IMR-90 (cell line): ENCODE measurements around the gene L3MBTL2. TPM values are rescaled to one million over a fixed set of nuclear protein-coding genes. Genes with fewer than 3 reads are reported as not detected.

Source experiments
- ATAC-seq: fragments of 200-7000 bp; cut with Tn5 transposase; 2 replicates; pipeline ENCODE4 v1.9.1; 2020; ENCODE audit warnings: low read depth, mild to moderate bottlenecking, moderate library complexity
- BruUV-seq: library from RNA; stranded (reverse); fragments of 400-500 nt; replicated peaks from 2 replicates; lab custom pipeline; 2021; lab: Mats Ljungman, UMichigan
- CTCF ChIA-PET: fragments of 300-600 bp; formaldehyde crosslinking; extraction: SDS; loops from one replicate; lab custom pipeline; 2021; ENCODE audit warnings: antibody characterized with exemption; lab: Yijun Ruan, JAX
- POLR2A ChIA-PET: fragments of 300-600 bp; sonication (Branson Sonifier 250); formaldehyde crosslinking; loops from one replicate; lab custom pipeline; 2022; ENCODE audit warnings: antibody characterized with exemption; ENCODE audit not compliant: unreplicated experiment; lab: Charles Lee
- DNase-seq: peaks from one replicate; pipeline ENCODE4 v3.0.0; 2013
- H2AFZ ChIP-seq: replicated peaks from 2 replicates; pipeline ENCODE3; 2013; ENCODE audit warnings: low read length, mild to moderate bottlenecking; ENCODE audit not compliant: poor library complexity
- H2AK5ac ChIP-seq: 2 replicates; pipeline ENCODE4 v1.6.1; 2013; ENCODE audit warnings: low read depth, low read length, inconsistent platforms
- H2AK9ac ChIP-seq: replicated peaks from 2 replicates; pipeline ENCODE3; 2013; ENCODE audit warnings: mild to moderate bottlenecking, low read depth, low read length, moderate library complexity; ENCODE audit not compliant: poor library complexity
- H2BK120ac ChIP-seq: 2 replicates; pipeline ENCODE4 v1.6.1; 2013; ENCODE audit warnings: low read depth, low read length, inconsistent platforms
- H2BK15ac ChIP-seq: 3 replicates; pipeline ENCODE4 v1.6.1; 2013; ENCODE audit warnings: low read depth, low read length, inconsistent platforms
- H2BK20ac ChIP-seq: 2 replicates; pipeline ENCODE4 v1.6.1; 2013; ENCODE audit warnings: low read depth, mild to moderate bottlenecking, inconsistent platforms, low read length, moderate library complexity
- H2BK5ac ChIP-seq: 2 replicates; pipeline ENCODE4 v1.6.1; 2013; ENCODE audit warnings: mild to moderate bottlenecking, low read depth, low read length, inconsistent platforms; ENCODE audit not compliant: poor library complexity, severe bottlenecking
- H3K14ac ChIP-seq: replicated peaks from 2 replicates; pipeline ENCODE4 v1.6.1; 2013; ENCODE audit warnings: low read depth, low read length, inconsistent platforms
- H3K18ac ChIP-seq: 2 replicates; pipeline ENCODE4 v1.6.1; 2013; ENCODE audit warnings: low read depth, low read length, control low read depth
- H3K23ac ChIP-seq: 2 replicates; pipeline ENCODE4 v1.6.1; 2013; ENCODE audit warnings: low read depth, low read length, inconsistent platforms
- H3K27ac ChIP-seq: 2 replicates; pipeline ENCODE4 v1.5.1; 2013; ENCODE audit warnings: mild to moderate bottlenecking, control low read depth, low read length; ENCODE audit not compliant: insufficient read depth
- H3K27me3 ChIP-seq: 2 replicates; pipeline ENCODE4 v1.6.1; 2013; ENCODE audit warnings: low read length; ENCODE audit not compliant: control insufficient read depth, insufficient read depth
- H3K36me3 ChIP-seq: 2 replicates; pipeline ENCODE4 v1.6.1; 2013; ENCODE audit warnings: low read length, mixed read lengths; ENCODE audit not compliant: control insufficient read depth, insufficient read depth
- H3K4ac ChIP-seq: 2 replicates; pipeline ENCODE4 v1.6.1; 2013; ENCODE audit warnings: low read depth, low read length, inconsistent platforms
- H3K4me1 ChIP-seq: 2 replicates; pipeline ENCODE4 v1.6.1; 2013; ENCODE audit warnings: low read length, mixed read lengths; ENCODE audit not compliant: control insufficient read depth, insufficient read depth
- H3K4me2 ChIP-seq: 2 replicates; pipeline ENCODE4 v1.6.1; 2013; ENCODE audit warnings: low read depth, mild to moderate bottlenecking, control low read depth, low read length, moderate library complexity
- H3K4me3 ChIP-seq: 2 replicates; pipeline ENCODE4 v1.5.1; 2013; ENCODE audit warnings: low read depth, mild to moderate bottlenecking, control low read depth, low read length, moderate library complexity; ENCODE audit not compliant: insufficient read depth
- H3K56ac ChIP-seq: 2 replicates; pipeline ENCODE4 v1.6.1; 2013; ENCODE audit warnings: low read length, inconsistent platforms; ENCODE audit not compliant: insufficient read depth; ENCODE audit errors: extremely low read depth
- H3K79me1 ChIP-seq, 2 experiments: 2 replicates each; pipeline ENCODE4 v1.6.1; 2013; ENCODE audit warnings: low read length in 2 of 2, inconsistent platforms in 1 of 2, low read depth in 1 of 2
- H3K9ac ChIP-seq: 2 replicates; pipeline ENCODE4 v1.6.1; 2013; ENCODE audit warnings: low read depth, low read length, control low read depth
- H3K9me1 ChIP-seq: 2 replicates; pipeline ENCODE4 v1.6.1; 2013; ENCODE audit warnings: low read length, inconsistent platforms; ENCODE audit not compliant: insufficient read depth
- H3K9me3 ChIP-seq: 2 replicates; pipeline ENCODE4 v1.6.1; 2013; ENCODE audit warnings: low read length; ENCODE audit not compliant: control insufficient read depth, insufficient read depth
- H4K20me1 ChIP-seq: 2 replicates; pipeline ENCODE4 v1.6.1; 2013; ENCODE audit warnings: low read length, inconsistent platforms; ENCODE audit not compliant: insufficient read depth
- H4K5ac ChIP-seq: 2 replicates; pipeline ENCODE4 v1.6.1; 2013; ENCODE audit warnings: mild to moderate bottlenecking, low read depth, low read length, control low read depth
- H4K8ac ChIP-seq, 2 experiments: 2 replicates each; pipeline ENCODE4 v1.6.1; 2013; ENCODE audit warnings: low read depth in 2 of 2, low read length in 2 of 2, control low read depth in 1 of 2, inconsistent platforms in 1 of 2
- H4K91ac ChIP-seq: 2 replicates; pipeline ENCODE4 v1.6.1; 2013; ENCODE audit warnings: low read depth, low read length, inconsistent platforms; ENCODE audit not compliant: insufficient read depth
- BHLHE40 ChIP-seq: fragments of 150-350 bp; IDR thresholded peaks from 2 replicates; pipeline ENCODE4 v1.6.1; 2016; ENCODE audit warnings: mild to moderate bottlenecking, low read depth, low read length
- CEBPB ChIP-seq: IDR thresholded peaks from 2 replicates; pipeline ENCODE4 v1.6.1; 2012; ENCODE audit warnings: low read depth, low read length, improper control_type of control experiment
- CHD1 ChIP-seq: IDR thresholded peaks from 2 replicates; pipeline ENCODE4 v1.6.1; 2012; ENCODE audit warnings: low read depth, low read length, improper control_type of control experiment
- CTCF ChIP-seq: conservative IDR thresholded peaks from 2 replicates; pipeline ENCODE4 v1.5.1; 2012; ENCODE audit warnings: mild to moderate bottlenecking, low read depth, low read length, improper control_type of control experiment
- FOS ChIP-seq: fragments of 150-350 bp; IDR thresholded peaks from 2 replicates; pipeline ENCODE4 v1.6.1; 2016; ENCODE audit warnings: low read depth, low read length
- MAFK ChIP-seq: IDR thresholded peaks from 2 replicates; pipeline ENCODE4 v1.6.1; 2012; ENCODE audit warnings: low read depth, low read length, improper control_type of control experiment
- MAZ ChIP-seq: IDR thresholded peaks from 2 replicates; pipeline ENCODE4 v1.6.1; 2012; ENCODE audit warnings: low read depth, mild to moderate bottlenecking, low read length, improper control_type of control experiment, moderate library complexity, borderline replicate concordance
- MXI1 ChIP-seq: IDR thresholded peaks from 2 replicates; pipeline ENCODE4 v1.6.1; 2012; ENCODE audit warnings: low read depth, mild to moderate bottlenecking, low read length, moderate library complexity, borderline replicate concordance
- NFE2L2 ChIP-seq: fragments of 150-350 bp; IDR thresholded peaks from 2 replicates; pipeline ENCODE4 v1.6.1; 2016; ENCODE audit warnings: low read depth, mild to moderate bottlenecking, low read length
- POLR2A ChIP-seq: IDR thresholded peaks from 2 replicates; pipeline ENCODE4 v1.6.1; 2012; ENCODE audit warnings: mild to moderate bottlenecking, low read depth, low read length
- RAD21 ChIP-seq: IDR thresholded peaks from 2 replicates; pipeline ENCODE4 v1.6.1; 2012; ENCODE audit warnings: low read length, improper control_type of control experiment
- RCOR1 ChIP-seq: IDR thresholded peaks from 2 replicates; pipeline ENCODE4 v1.6.1; 2012; ENCODE audit warnings: mild to moderate bottlenecking, low read length, improper control_type of control experiment; ENCODE audit not compliant: insufficient replicate concordance
- RFX5 ChIP-seq: IDR thresholded peaks from 2 replicates; pipeline ENCODE4 v1.8.0; 2012; ENCODE audit warnings: low read depth, mild to moderate bottlenecking, low read length, moderate library complexity
- SMC3 ChIP-seq: fragments of 150-350 bp; IDR thresholded peaks from 2 replicates; pipeline ENCODE4 v1.6.1; 2016; ENCODE audit warnings: low read depth, mild to moderate bottlenecking, antibody characterized with exemption, low read length, moderate library complexity
- WGBS, 2 experiments: methylation state at CpG; one replicate each; pipeline versions ENCODE4 v1.1.5 to v1.1.7; 2013; ENCODE audit warnings: missing lambda C conversion rate in 2 of 2; ENCODE audit not compliant: insufficient read length in 1 of 2; ENCODE audit errors: extremely low coverage in 2 of 2; 5-methylcytosine and 5-hydroxymethylcytosine counted together
- dilution Hi-C: fragments of 300-500 bp; cut with HindIII; formaldehyde crosslinking; loops from one replicate; pipeline ENCODE4 v1.14.3; 2018; ENCODE audit warnings: low sequenced_read_pairs; ENCODE audit not compliant: unreplicated experiment
- in situ Hi-C: fragments of 300-500 bp; cut with MboI; formaldehyde crosslinking; loops from 3 replicates; pipeline ENCODE4 v1.14.3; 2019; ENCODE audit warnings: low sequenced_read_pairs, inconsistent platforms, mixed read lengths
- intact Hi-C: fragments of 100-400 bp; cut with micrococcal nuclease; formaldehyde crosslinking; loops from 2 replicates; pipeline ENCODE4 v1.10.0; 2022
- polyA plus RNA-seq, 3 experiments: library from polyadenylated mRNA; depleted of rRNA; stranded (reverse); fragments of >200 nt; gene quantifications; 2 replicates each; pipeline ENCODE4 v1.2.3, GENCODE V29; 2012; ENCODE audit warnings: low replicate concordance in 1 of 3
- total RNA-seq: library from RNA; depleted of rRNA; stranded (reverse); fragments of >200 nt; gene quantifications from 2 replicates; pipeline ENCODE4 v1.2.3, GENCODE V29; 2012
- TF ChIP-seq, protein P1 (sequence below): fragments of 150-350 bp; IDR thresholded peaks from 2 replicates; pipeline ENCODE4 v1.6.1; 2016; ENCODE audit warnings: low read depth, mild to moderate bottlenecking, low read length, moderate library complexity, borderline replicate concordance
- TF ChIP-seq, protein P2 (sequence below): fragments of 150-350 bp; IDR thresholded peaks from 2 replicates; pipeline ENCODE4 v1.6.1; 2017; ENCODE audit warnings: mild to moderate bottlenecking, antibody characterized with exemption, low read length, low read depth

The L3MBTL2 gene
- total and polyA plus RNA-seq, 2 of the 4 experiments (the other 2 are of a cell fraction): 20.6 to 25.1 TPM

- Histone ChIP-seq H3K56ac (no peak overlapping the region), H2AK5ac (no peak overlapping the region), H4K91ac (no peak overlapping the region), H3K9me1 (peaks cover 6% of the 10 kb centered on the region), H3K4me1 (peaks cover 3% of the 10 kb centered on the region; the same call in 1 of the 2 replicates), H3K36me3 (peaks cover 61% of the 10 kb centered on the region), H3K9me3 (no peaks in the 10 kb centered on the region), H3K9ac (no peak overlapping the region), H2BK15ac (no peak overlapping the region), H3K27me3 (no peaks in the 10 kb centered on the region), H3K4me2 (no peak overlapping the region), H3K27ac (no peak overlapping the region), H3K14ac (no peak overlapping the region), H3K4me3 (no peak overlapping the region), H2BK20ac (no peak overlapping the region), H3K4ac (no peak overlapping the region), H3K79me1 (peaks cover 4 to 34% of the 10 kb centered on the region in 2 experiments; a peak in 2 of 4 replicates), H2AFZ (peak overlapping the region; percentile 51), H2BK120ac (no peak overlapping the region), H4K20me1 (peaks cover 21% of the 10 kb centered on the region), H3K23ac (no peak overlapping the region), H4K5ac (no peak overlapping the region), H4K8ac (no peak overlapping the region), H2BK5ac (no peak overlapping the region), H2AK9ac (peak overlapping the region; percentile 82), H3K18ac (no peak overlapping the region)
- ChIA-PET CTCF (no interaction called here), POLR2A (no interaction called here)
- BruUV-seq: TSS peak; percentile 73
- in situ Hi-C loops: no loop called here
- dilution Hi-C loops: no loop called here
- ATAC-seq (no peak), DNase-seq (no peak)
- TF ChIP-seq MAFK (no peak), CHD1 (no peak), CTCF (no peak), POLR2A (no peak), BHLHE40 (no peak), CEBPB (no peak), RFX5 (no peak), MXI1 (no peak), NFE2L2 (no peak), RAD21 (no peak), FOS (no peak), RCOR1 (no peak), SMC3 (no peak), MAZ (no peak)
- TF ChIP-seq, protein P1, sequence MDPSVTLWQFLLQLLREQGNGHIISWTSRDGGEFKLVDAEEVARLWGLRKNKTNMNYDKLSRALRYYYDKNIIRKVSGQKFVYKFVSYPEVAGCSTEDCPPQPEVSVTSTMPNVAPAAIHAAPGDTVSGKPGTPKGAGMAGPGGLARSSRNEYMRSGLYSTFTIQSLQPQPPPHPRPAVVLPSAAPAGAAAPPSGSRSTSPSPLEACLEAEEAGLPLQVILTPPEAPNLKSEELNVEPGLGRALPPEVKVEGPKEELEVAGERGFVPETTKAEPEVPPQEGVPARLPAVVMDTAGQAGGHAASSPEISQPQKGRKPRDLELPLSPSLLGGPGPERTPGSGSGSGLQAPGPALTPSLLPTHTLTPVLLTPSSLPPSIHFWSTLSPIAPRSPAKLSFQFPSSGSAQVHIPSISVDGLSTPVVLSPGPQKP: no peak
- TF ChIP-seq, protein P2, sequence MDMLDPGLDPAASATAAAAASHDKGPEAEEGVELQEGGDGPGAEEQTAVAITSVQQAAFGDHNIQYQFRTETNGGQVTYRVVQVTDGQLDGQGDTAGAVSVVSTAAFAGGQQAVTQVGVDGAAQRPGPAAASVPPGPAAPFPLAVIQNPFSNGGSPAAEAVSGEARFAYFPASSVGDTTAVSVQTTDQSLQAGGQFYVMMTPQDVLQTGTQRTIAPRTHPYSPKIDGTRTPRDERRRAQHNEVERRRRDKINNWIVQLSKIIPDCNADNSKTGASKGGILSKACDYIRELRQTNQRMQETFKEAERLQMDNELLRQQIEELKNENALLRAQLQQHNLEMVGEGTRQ: no peak
- intact Hi-C loops: no loop called here
- WGBS, 2 experiments: 94% methylated on average over 3 of the region's 21 CpGs; no CpG with 5 or more reads in 1 of the 2 experiments
These were observed 40.9 kb downstream of the L3MBTL2 start for GRCh38 chr22:41245917-41246499.
